A549 (cell line): ENCODE results near the gene CCNI.

ENCODE experiments used
- CTCF ChIP-seq: fragments of >200 bp; sonication (Bioruptor Twin); formaldehyde crosslinking; IDR thresholded peaks from 3 replicates; pipeline ENCODE4 v1.5.1; 2016
- HOXA7 ChIP-seq: fragments of 250-450 bp; sonication (Bioruptor Pico); IDR thresholded peaks from 2 replicates; pipeline ENCODE4 v1.5.0; 2020; ENCODE audit warnings: mild to moderate bottlenecking, moderate library complexity
- POLR2A ChIP-seq: IDR thresholded peaks from 2 replicates; pipeline ENCODE4 v1.6.1; 2012; ENCODE audit warnings: mild to moderate bottlenecking, low read length
- RFX5 ChIP-seq: fragments of 450-650 bp; IDR thresholded peaks from 2 replicates; pipeline ENCODE4 v1.7.1; 2014; ENCODE audit warnings: antibody characterized with exemption, mild to moderate bottlenecking, moderate library complexity
- ZC3H11A ChIP-seq: fragments of 450-650 bp; IDR thresholded peaks from 2 replicates; pipeline ENCODE4 v1.6.1; 2014; ENCODE audit warnings: antibody characterized with exemption, mild to moderate bottlenecking
- TF ChIP-seq, protein P1 (sequence below): IDR thresholded peaks from 2 replicates; pipeline ENCODE4 v1.6.1; 2012

DNA sequence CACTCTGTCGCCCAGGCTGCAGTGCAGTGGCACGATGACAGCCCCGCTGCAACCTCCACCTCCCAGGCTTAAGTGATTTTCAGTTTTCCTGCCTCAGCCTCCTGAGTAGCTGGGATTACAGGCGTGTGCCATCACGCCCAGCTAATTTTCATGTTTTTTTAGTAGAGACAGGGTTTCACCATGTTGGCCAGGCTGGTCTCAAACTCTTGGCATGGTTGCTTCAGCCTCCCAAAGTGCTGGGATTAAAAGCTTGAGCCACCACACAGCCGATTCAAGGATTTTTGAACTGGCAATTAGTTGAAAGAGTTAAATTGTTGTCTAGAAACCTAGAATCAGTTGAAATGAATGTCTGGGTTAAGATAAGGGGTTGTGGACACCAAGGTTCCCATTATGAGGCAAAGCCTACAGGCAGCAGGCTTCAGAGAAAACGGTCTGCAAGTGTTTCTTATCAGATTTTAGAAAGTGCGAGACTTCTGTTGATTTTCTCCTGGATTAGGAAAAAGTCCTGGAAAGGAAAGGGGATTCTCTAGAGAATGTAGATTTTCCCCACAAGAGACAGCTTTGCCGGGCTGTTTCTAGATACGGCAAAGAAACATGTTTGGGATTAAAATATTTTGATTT is 8.3 kb upstream of the CCNI start:
- TF ChIP-seq CTCF = no peak
- no peak for TF ChIP-seq RFX5
- no peak for TF ChIP-seq HOXA7 (CRISPR knock-in tag)
- no peak for TF ChIP-seq ZC3H11A
- TF ChIP-seq POLR2A = no peak
- TF ChIP-seq, protein P1, sequence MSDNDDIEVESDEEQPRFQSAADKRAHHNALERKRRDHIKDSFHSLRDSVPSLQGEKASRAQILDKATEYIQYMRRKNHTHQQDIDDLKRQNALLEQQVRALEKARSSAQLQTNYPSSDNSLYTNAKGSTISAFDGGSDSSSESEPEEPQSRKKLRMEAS = no peak
